GM04504 (cell line): ENCODE measurements around the gene BAHCC1.

Source experiments
- DNase-seq: peaks from one replicate; pipeline ENCODE4 v3.0.0-alpha.2; 2012; ENCODE audit warnings: low read depth

BAHCC1 gene

GRCh38 chr17:81514739-81515529, 119.7 kb downstream of the BAHCC1 start:
- peak; percentile 72 for DNase-seq

- no peak for DNase-seq
These were observed 120.3 kb downstream of the BAHCC1 start for GRCh38 chr17:81515530-81516041.
